VCaP (cell line): ENCODE data around the gene MT1A.
A peak's percentile ranks its signal among the peaks of the same experiment; 100 is the strongest.

Experiments
- H3K27ac ChIP-seq: fragments of 450-650 bp; 2 replicates; pipeline ENCODE4 v1.5.1; 2017
- CTCF ChIP-seq: fragments of 450-650 bp; conservative IDR thresholded peaks from 2 replicates; pipeline ENCODE4 v1.5.1; 2017; ENCODE audit warnings: mild to moderate bottlenecking, moderate library complexity

MT1A gene

GRCh38 chr16:56611281-56611833 is 27.1 kb upstream of the MT1A start:
- TF ChIP-seq CTCF: no peak
- 0 out of 2 replicates have a peak overlapping the region, but pooled peaks have one; percentile 84 for H3K27ac ChIP-seq

DNA sequence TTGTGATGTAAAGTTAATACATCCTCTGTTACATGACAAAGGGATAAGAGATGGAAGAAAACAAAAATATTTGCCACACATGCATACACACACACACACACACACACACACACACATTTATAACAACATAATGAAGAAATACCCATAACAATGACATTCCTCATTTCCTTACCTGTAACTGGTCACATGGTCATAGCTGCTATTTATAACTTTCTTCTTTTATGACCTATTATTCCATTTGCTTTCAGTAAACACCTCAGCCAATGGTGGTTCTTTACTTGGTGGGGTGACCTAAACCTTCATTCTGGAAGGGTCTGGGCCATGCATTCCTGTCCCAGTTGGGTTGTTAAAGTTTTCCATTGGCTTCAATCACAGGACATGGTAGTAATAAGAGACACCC is 24.8 kb upstream of the MT1A start:
- no peak for TF ChIP-seq CTCF
- H3K27ac ChIP-seq: no peak overlapping the region

- TF ChIP-seq CTCF: no peak
- no peak overlapping the region for H3K27ac ChIP-seq
These were observed 23.9 kb upstream of the MT1A start for GRCh38 chr16:56614549-56614991.

- no peak overlapping the region for H3K27ac ChIP-seq
- TF ChIP-seq CTCF: no peak
These were observed 23.1 kb upstream of the MT1A start for GRCh38 chr16:56615353-56615752.

GRCh38 chr16:56616608-56617211 is 21.8 kb upstream of the MT1A start:
- no peak for TF ChIP-seq CTCF
- peak overlapping the region; percentile 19; the same call in 1 of the 2 replicates for H3K27ac ChIP-seq

GRCh38 chr16:56617212-56618085 is 21.0 kb upstream of the MT1A start:
- TF ChIP-seq CTCF: no peak
- peak overlapping the region; percentile 19; the same call in 1 of the 2 replicates for H3K27ac ChIP-seq

DNA sequence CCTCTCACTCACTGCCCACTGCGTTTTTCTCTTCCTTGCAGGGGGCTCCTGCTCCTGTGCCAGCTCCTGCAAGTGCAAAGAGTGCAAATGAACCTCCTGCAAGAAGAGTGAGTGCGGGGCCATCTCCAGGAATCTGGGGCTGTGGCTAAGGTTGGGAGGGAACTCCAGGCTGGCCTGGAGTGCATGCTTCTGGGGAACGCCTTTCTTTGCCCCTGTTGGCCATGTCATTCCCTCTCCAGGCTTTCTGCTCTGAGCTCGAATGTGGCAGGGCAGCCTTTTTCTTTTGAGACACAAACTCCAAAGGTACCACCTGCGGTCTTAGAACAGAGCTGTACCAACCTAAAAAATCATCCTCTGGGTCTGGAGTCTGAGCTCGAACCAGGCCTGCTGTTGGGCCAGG is 20.3 kb upstream of the MT1A start:
- H3K27ac ChIP-seq: no peak overlapping the region
- no peak for TF ChIP-seq CTCF
